Activated CD4-positive, alpha-beta T cell treated with anti-CD3 and anti-CD28 coated beads, Interleukin-2, amount 50 U/mL, for 24 hours (primary cell): ENCODE measurements around the gene IL36B.

Source experiments
- DNase-seq, 2 donors: peaks; one replicate each; pipeline ENCODE4 v3.0.0-alpha.2; 2020; ENCODE audit warnings: low read depth in 1 of 2, low spot score in 1 of 2

The IL36B gene

DNA sequence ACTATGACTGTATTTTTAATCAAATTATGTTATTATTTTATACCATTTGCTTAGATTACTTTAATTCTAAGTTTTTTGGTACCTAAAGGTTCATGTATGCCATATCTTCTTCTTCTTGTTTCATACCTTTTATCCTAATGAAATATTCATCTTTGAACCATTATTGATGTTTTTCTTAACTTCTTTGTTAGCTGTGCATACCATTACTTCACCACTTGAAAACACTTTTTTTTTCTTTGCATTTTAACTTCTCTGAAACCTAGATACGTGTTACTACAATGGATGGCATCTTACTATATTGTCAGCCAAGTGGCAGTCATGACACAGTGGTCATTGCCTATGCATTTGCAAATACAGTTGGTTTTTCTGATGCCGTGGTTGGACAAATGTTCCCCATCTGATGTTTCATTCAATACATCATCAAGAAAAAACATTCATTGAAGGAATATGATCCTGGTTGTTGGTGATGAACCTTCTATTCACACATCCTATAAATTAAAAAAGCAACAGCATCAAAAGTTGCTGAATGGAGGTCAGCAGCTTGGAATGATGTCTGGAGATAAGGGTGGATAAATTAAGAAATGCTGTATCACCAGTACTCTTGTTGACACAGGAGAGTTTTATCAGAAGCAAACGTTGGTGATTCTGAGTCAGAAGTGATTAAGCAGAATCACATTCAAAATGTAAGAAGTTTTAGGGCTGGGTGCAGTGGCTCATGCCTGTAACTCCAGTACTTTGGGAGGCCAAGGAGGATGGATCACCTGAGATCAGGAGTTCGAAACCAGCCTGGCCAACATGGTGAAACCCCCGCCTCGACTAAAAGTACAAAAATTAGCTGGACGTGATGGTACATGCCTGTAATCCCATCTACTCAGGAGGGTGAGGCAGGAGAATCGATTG, 40.0 kb downstream of the IL36B start:
- DNase-seq: no peak

DNA sequence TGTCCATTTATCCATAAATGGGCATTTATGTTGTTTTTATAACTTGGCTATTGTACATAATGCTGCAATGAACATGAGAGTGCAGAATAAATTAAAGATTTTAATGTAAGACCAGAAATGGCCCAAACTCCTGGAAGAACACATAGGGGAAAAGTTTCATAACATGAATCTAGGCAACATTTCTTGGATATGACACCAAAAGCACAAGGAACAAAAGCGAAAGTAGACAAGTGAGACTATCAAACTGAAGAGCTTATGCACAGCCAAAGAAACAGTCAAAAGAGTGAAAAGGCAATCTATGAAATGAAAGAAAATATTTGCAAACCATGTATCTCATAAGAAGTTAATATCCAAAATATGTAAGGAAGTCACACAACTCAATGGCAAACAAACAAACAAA, 41.6 kb downstream of the IL36B start:
- no peak for DNase-seq

DNA sequence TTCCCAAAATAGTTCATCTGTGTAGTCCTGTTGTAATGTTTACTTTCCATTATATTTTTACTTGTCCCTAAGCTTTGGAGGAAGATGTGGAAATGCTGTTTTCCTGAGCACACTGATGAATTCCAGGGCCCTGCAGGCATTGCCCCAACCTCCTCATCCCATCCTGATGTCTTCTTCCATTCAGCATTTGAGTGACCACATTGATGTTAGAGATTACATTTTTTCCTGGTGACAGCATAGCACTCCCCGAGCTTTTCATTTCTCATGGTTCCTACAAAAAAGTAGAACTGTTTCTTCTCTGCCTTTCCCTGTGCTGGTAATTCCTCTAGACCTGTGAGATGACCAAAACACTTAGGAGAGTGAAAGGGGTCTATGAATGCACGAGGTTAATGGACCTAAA, 42.6 kb downstream of the IL36B start:
- no peak for DNase-seq

DNA sequence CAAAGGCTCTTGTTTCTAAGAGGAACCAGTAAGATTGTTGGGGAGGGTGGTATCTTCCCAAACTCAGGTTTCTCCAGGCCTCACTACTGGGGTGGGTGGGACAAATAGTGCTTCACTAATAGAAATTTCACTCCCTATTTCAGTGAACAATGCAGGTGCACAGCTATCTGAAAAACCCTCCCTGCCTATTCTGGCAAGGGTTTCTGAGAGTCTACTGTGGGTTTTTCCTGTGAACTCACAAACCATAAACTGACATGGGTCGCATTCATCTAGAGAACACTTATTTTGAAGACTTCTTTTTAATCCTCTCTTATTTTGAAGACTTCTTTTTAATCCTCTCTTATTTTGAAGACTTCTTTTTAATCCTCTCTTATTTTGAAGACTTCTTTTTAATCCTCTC, 43.0 kb downstream of the IL36B start:
- no peak for DNase-seq

DNA sequence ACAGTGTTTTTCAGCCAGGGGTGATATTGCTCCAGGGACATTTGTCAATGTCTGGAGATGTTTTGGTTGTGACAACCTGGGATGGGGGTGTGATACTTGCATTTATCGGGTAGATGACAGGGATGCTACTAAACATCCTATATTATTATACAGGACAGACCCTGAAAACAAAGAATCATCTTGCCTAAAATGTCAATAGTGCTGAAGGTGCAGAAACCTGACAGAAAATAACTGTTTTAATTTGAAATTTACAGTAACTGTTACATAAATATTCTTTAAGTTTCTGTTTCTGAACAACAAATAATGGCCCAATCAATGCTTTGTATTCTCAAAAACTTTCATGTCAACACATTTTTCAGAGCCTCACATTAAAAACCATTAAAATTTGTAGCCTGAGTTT, 45.4 kb downstream of the IL36B start:
- DNase-seq: no peak

DNA sequence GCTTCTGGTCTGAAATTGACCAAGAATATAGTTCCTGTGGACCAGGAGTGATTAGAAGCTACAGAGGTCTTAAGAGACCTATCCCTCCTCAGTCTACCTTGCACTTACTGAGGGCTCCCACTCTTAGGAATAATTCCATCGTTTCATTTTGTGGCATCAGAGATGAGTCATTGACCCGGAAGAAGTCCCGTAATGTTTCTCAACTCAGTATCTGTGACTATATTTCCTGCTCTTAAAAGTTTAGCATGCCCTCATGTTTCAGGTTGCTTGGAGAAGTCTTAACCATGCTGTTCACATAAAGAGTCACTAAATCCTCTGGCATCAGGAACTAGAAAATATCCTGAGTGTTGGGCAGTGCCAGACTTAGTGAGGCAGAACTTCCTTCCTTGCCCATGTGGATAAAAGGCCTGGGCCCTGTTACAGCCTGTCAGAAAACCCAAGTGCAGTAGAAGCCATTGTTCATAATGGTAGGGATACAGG, 47.6 kb downstream of the IL36B start, which contains the start of gene IL36A:
Gene IL36A (plus strand): TSS at position 430 of the 480 bp plus-strand sequence. CDS start 413 bp downstream, outside the sequence.
- DNase-seq: no peak

DNA sequence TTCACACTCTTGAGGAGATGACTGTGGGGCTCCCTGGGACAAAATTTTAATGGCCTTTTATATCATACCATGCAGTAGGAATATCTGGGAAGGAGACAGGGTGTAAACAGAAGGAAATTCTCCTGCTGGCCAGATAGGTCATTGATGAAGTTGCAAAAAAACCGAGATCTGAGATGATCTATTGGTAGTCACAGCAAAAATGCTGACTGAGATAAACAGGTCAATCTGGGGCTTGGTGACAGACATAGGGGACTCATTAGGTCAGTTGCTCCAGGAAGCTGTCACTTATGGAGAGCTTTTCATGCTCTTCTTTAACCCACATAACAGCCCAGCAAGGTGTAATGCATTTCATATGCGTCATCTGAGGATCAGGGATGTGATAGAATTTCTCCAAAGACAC, 50.0 kb downstream of the IL36B start:
- no peak for DNase-seq

DNA sequence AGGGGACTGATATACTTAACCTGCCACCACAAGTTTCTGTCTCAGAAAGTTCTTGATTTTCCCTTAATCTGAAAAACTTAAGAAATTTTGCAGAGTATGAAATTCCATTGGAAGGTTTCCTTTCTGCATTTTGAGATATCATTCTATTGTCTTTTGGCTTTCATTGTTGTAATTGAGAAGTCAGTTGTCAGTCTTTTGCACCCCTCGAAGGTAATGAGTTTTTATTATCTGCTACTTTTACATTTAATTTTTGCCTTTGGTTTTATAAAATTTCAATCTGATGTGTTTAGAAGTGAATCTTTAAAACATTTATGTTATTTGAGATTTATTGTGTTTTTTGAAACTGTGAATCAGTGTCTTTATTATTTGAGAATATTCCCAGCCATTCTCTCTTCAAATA, 52.2 kb downstream of the IL36B start:
- no peak for DNase-seq

DNA sequence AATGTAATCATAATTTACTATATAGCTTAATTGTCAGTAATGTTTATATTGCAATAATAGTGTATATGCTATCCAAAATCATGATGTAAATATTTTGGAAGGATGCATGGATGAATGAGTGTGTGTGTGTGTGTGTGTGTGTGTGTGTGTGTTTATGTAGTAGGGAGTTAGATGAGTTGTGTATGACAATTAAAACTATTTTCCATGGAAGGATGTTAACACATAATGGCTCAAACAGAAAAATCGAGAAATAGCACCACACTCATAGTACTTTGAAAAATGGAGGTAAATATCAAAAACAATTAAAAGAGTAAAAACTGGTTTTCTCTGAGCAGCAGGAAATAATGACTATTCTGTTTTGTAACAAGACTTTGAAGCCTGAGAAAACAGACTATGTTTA, 55.5 kb downstream of the IL36B start:
- DNase-seq: no peak

DNA sequence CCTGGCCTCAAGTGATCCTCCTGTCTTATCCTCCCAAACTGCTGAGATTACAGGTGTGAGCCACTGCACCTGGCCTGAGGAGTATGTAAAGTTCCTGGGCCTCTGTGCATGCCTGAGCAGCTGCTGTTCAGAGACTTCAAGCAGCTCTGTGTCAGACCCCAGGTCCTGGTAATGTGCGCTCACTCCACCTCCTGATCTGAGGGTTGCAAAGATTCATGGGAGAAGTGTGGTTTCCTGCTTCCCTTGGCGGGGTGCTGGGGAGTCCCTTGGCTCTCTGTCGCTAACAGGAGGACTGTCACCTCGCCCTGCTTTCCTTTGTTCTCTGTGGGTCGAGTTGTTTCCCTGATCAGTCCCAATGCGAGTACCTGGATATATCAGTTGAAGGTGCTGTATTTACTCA, 56.0 kb downstream of the IL36B start:
- peak in 1 of 2 donors; percentile 49 for DNase-seq

DNA sequence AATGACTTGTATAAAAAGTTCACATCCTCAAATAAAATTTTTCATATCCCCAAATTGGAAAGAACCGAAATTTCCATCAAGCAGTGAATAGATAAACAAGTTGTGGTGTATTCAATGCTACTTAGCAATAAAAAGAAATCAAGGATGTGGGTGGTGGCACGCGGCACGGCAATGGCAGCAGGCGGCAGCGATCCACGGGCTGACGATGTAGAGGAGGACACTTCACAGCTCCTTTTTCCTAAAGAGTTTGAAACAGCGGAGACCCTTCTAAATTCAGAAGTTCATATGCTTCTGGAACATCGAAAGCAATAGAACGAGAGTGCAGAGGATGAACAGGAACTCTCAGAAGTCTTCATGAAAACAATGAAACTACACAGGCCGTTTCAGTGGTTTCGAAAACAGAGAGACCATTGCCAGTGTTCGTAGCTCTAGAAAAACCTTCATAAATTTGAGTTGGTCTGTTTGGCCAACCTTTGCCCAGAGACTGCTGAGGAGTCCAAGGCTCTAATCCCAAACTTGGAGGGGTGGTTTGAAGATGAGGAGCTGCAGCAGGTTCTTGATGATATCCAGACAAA, 57.2 kb downstream of the IL36B start:
- no peak for DNase-seq

DNA sequence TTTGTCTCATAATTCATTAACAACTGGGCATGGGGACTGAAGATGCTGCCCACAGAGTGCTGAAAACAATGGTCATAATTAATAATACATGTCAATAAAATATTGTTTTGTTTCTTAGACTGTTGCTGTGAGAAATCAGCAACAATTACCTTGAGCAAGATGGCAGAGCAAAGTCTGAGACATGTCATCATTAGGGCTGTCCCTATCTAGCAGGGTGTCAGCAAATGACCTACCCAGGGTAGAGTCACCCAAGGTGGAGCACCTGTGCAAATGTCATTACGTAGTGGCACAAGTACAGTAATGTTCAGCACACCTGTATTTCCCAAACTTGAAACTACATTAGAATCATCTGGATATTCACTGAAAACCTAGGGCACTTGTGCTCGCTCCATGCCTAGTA, 58.0 kb downstream of the IL36B start:
- DNase-seq: no peak

DNA sequence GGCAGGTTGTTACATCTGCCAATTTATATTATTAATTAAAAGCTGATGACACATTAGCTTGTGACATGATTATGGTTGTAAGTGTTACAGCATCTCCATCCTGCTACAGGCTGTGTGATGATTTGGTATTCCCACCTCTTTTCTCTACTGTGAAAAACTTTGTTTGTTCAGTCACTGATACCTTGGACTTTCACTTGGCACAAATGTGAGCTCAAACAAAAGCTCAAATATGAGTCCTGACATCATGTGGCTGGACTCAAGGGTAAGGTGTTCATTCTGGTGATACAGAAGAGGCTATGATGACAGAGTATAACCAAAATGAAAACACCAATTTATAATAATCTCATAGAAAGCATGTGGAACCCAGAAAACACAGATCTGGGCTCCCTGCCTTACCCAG, 58.8 kb downstream of the IL36B start:
- no peak for DNase-seq

DNA sequence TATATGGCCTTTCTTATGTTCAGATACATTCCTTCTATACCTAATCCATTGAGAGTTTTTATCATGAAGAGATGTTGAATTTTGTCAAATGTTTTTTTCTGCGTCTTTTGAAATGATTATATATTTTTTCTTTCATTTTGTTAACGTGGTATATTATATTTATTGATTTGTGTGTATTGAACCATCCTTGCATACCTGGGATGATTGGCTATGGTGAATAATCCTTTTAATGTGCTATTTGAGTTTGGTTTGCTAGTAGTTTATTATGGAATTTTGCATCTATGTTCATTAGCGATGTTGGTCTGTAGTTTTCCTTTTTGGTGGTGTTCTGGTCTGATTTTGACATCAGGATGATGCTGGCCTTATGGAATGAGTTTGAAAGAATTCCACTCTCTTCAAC, 63.1 kb downstream of the IL36B start:
- DNase-seq: no peak

DNA sequence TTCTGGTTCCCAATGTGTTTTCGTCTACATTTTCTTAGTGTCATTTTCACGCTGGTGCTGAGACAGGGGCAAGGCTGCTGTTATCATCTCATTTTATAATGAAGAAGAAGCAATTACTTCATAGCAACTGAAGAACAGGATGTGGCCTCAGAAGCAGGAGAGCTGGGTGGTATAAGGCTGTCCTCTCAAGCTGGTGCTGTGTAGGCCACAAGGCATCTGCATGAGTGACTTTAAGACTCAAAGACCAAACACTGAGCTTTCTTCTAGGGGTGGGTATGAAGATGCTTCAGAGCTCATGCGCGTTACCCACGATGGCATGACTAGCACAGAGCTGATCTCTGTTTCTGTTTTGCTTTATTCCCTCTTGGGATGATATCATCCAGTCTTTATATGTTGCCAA, 67.6 kb downstream of the IL36B start:
- DNase-seq: peak in 1 of 2 donors; percentile 8

DNA sequence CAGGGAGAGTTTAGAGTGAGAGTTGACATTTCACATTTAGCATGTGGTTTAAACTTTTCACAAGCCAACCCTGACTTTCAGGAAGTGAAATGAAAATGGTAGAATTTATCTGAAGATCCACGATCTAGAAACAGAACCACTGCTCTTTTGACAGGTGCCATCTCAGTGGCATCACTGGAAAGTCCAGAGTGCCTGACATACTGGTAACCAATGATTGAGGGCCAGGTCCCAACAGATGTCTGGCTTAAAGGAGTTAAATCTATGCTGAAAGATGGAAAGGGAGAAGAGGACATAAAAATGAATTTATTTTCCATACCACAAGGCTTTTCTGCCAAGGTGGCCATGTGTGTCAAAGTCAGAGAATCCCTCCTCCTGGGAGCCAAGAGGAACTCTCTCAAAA, 72.1 kb downstream of the IL36B start:
- no peak for DNase-seq

DNA sequence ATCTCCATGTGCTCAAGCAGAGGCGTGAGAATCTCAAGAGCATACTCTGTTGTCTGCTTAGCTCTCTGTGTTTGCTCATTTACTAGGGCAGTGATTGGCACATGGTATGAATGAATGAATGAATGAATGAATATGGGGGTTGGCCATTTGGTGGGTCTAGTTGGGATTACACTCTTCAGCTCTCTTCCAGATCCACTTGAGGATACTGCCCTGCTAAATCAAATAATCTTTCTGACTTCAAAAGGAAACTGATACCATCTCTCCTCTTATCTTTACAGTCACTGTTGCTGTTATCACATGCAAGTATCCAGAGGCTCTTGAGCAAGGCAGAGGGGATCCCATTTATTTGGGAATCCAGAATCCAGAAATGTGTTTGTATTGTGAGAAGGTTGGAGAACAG, 72.9 kb downstream of the IL36B start:
- no peak for DNase-seq

DNA sequence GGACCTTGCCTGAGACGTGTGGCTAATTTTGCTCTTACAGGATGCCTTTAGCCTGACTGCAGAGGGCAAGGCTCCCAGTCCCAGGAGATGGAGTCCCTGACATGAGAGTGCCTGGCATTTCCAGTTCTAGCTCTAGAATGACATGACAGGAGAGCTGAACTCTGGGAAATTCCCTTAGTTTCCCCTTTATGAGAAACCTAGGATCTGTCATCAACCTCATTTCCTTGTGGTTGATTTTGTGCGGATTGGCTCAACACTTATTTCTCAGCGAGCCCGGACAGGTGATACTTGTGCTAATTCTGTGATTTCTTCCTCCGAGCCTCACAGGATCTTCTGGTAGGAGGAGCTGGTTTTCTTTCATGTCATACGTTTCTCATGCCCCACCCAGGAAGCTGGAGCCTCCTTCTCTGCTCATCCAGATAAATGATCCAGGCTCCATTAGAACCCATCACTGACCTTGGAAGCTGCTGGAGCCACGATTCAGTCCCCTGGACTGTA, 75.1 kb downstream of the IL36B start, which contains the start of gene IL36G:
Gene IL36G (plus strand): TSS at position 448 of the 498 bp plus-strand sequence. CDS start 633 bp downstream, outside the sequence.
- no peak for DNase-seq
